NT2/D1 (cell line): Measurements from ENCODE around the gene SLC16A5.
"Not testable (repeated sequence)": the region's sequence is repeated elsewhere in the genome, so short reads cannot be mapped to it uniquely, and the experiment has no call there.

Experiments
- SUZ12 ChIP-seq: IDR thresholded peaks from 2 replicates; pipeline ENCODE4 v1.6.1; 2011; ENCODE audit not compliant: insufficient read length, insufficient read depth; ENCODE audit errors: extremely low read depth
- YY1 ChIP-seq: IDR thresholded peaks from 2 replicates; pipeline ENCODE4 v1.6.1; 2011; ENCODE audit not compliant: insufficient read length, insufficient read depth
- ZNF274 ChIP-seq: IDR thresholded peaks from 2 replicates; pipeline ENCODE4 v1.6.1; 2011; ENCODE audit warnings: mild to moderate bottlenecking, low read depth, low read length

DNA sequence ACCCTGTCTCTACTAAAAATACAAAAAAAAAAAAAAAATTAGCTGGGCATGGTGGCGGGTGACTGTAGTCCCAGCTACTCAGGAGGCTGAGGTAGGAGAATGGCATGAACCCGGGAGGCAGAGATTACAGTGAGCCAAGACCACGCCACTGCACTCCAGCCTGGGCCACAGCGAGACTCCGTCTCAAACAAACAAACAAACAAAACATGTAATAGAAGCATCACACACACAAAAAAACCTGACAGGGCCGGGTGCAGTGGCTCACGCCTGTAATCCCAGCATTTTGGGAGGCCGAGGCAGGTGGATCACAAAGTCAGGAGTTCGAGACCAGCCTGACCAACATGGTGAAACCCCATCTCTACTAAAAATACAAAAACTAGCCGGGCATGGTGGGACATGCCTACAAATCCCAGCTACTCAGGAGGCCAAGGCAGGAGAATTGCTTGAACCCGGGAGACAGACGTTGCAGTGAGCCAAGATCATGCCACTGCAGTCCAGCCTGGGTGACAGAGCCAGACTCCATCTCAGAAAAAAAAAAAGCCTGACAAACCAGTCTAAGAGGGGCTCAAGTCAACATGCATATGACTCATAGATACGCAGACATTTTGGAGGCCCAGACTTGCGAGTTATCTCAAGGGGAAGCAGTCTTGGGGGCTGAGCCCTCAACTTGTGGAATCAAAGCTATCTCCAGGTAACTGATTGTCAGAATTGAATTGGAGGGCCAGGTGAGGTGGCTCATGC, 46.0 kb downstream of the SLC16A5 start:
- TF ChIP-seq SUZ12, ZNF274, YY1: not testable (repeated sequence)
